ENCODE data around the gene HGS. TPM values are rescaled to one million over a fixed set of nuclear protein-coding genes. Genes with fewer than 3 reads are reported as not detected.

Gene HGS
- total and polyA plus RNA-seq, 12 donors, result 33.1 to 102 (median 39.3) TPM

GRCh38 chr17:81644496-81644895, 39.3 kb upstream of the HGS start:
- intact Hi-C loops (cut with DNase I), result no loop called here
- no peaks in the 10 kb centered on the region for H3K36me3 ChIP-seq
- H3K27me3 ChIP-seq, result peaks cover 0 to 30% (median 25%) of the 10 kb centered on the region in 7 donors
- no peak overlapping the region for H3K27ac ChIP-seq
- no peak overlapping the region for H3K4me3 ChIP-seq
- no peak for ATAC-seq
- WGBS, 2 donors, result 91 to 92% methylated on average over 14 to 15 of the region's 15 CpGs
- H3K9me3 ChIP-seq, result peaks cover 0 to 5% (median 0%) of the 10 kb centered on the region in 11 donors
- no peak for TF ChIP-seq CTCF (IDR thresholded peaks at IDR 0.05)
- DNase-seq, result no peak
- H3K4me1 ChIP-seq, result peaks cover 0 to 3% (median 0%) of the 10 kb centered on the region in 9 donors

- ATAC-seq (peak in 3 of 8 donors; percentile 6 to 20 (median 20)), DNase-seq (no peak)
- Histone ChIP-seq H3K4me3 (no peak overlapping the region), H3K36me3 (no peaks in the 10 kb centered on the region), H3K9me3 (peaks cover 0 to 5% (median 0%) of the 10 kb centered on the region in 11 donors), H3K4me1 (peaks cover 0 to 3% (median 0%) of the 10 kb centered on the region in 9 donors), H3K27me3 (peaks cover 0 to 37% (median 33%) of the 10 kb centered on the region in 7 donors), H3K27ac (no peak overlapping the region)
- TF ChIP-seq CTCF (IDR thresholded peaks at IDR 0.05), result no peak
- intact Hi-C loops (cut with DNase I), result no loop called here
- 86% methylated on average over 29 of the region's 29 CpGs for WGBS, 2 donors
These were observed 38.5 kb upstream of the HGS start for GRCh38 chr17:81644976-81645952.

GRCh38 chr17:81646869-81647600, 36.8 kb upstream of the HGS start:
- Histone ChIP-seq H3K9me3 (peaks cover 0 to 5% (median 0%) of the 10 kb centered on the region in 11 donors), H3K36me3 (no peaks in the 10 kb centered on the region), H3K4me1 (peaks cover 0 to 3% (median 0%) of the 10 kb centered on the region in 9 donors), H3K4me3 (no peak overlapping the region), H3K27me3 (peaks cover 0 to 49% (median 47%) of the 10 kb centered on the region in 7 donors), H3K27ac (no peak overlapping the region)
- WGBS, 2 donors, result 65 to 68% methylated on average over 12 of the region's 12 CpGs
- no peak for TF ChIP-seq CTCF (IDR thresholded peaks at IDR 0.05)
- DNase-seq, result no peak
- no peak for ATAC-seq
- intact Hi-C loops (cut with DNase I), result no loop called here

- H3K36me3 ChIP-seq, result no peaks in the 10 kb centered on the region
- WGBS, 2 donors, result 22 to 29% methylated on average over 19 to 21 of the region's 21 CpGs
- H3K27me3 ChIP-seq, result peaks cover 0 to 50% (median 47%) of the 10 kb centered on the region in 7 donors
These were observed 36.2 kb upstream of the HGS start for GRCh38 chr17:81647640-81648012.

More at GRCh38 chr17:81647640-81648012, 36.2 kb upstream of the HGS start:
- intact Hi-C loops (cut with DNase I), result no loop called here
- Histone ChIP-seq H3K27ac (no peak overlapping the region), H3K9me3 (peaks cover 0 to 5% (median 0%) of the 10 kb centered on the region in 11 donors), H3K4me1 (peaks cover 0 to 3% (median 0%) of the 10 kb centered on the region in 9 donors), H3K4me3 (no peak overlapping the region)
- no peak for ATAC-seq
- DNase-seq, result no peak
- no peak for TF ChIP-seq CTCF (IDR thresholded peaks at IDR 0.05)
